PC-3 (cell line): ENCODE results near the gene TEDC1. TPM values are rescaled to one million over a fixed set of nuclear protein-coding genes. Genes with fewer than 3 reads are reported as not detected.

Source experiments
- ATAC-seq: fragments of 200-7000 bp; cut with Tn5 transposase; 2 replicates; pipeline ENCODE4 v1.9.1; 2020; ENCODE audit warnings: mild to moderate bottlenecking, moderate library complexity
- Bru-seq: library from RNA; stranded (reverse); fragments of 400-500 nt; gene quantifications from one replicate; lab custom pipeline; 2021; lab: Mats Ljungman, UMichigan
- BruChase-seq, 2 experiments: library from RNA; stranded (reverse); fragments of 400-500 nt; gene quantifications; one replicate each; lab custom pipeline; 2021; lab: Mats Ljungman, UMichigan
- BruUV-seq: library from RNA; stranded (reverse); fragments of 400-500 nt; replicated peaks from 2 replicates; lab custom pipeline; 2021; lab: Mats Ljungman, UMichigan
- CTCF ChIA-PET: fragments of 300-600 bp; sonication (Branson Sonifier 250); formaldehyde crosslinking; loops from one replicate; lab custom pipeline; 2022; ENCODE audit warnings: antibody characterized with exemption; lab: Charles Lee
- POLR2A ChIA-PET: fragments of 300-600 bp; sonication (Branson Sonifier 250); formaldehyde crosslinking; loops from one replicate; lab custom pipeline; 2022; ENCODE audit warnings: antibody characterized with exemption; ENCODE audit not compliant: unreplicated experiment; lab: Charles Lee
- DNase-seq: peaks from one replicate; pipeline ENCODE4 v3.0.0-alpha.2; 2015
- H2AFZ ChIP-seq: fragments of 300-600 bp; sonication (generic); 2 replicates; pipeline ENCODE4 v1.6.0; 2016; ENCODE audit warnings: antibody characterized with exemption, low read length
- H3F3A ChIP-seq: fragments of 300-600 bp; sonication (generic); one replicate; pipeline ENCODE4 v1.6.0; 2017; ENCODE audit warnings: antibody characterized with exemption, low read length, control low read depth, mild to moderate bottlenecking; ENCODE audit not compliant: unreplicated experiment
- H3K27ac ChIP-seq: fragments of 300-600 bp; sonication (generic); 2 replicates; pipeline ENCODE4 v1.5.1; 2016; ENCODE audit warnings: mild to moderate bottlenecking, low read length
- H3K27me3 ChIP-seq: fragments of 300-600 bp; sonication (generic); 2 replicates; pipeline ENCODE4 v1.6.1; 2016; ENCODE audit warnings: low read length, mixed read lengths
- H3K36me3 ChIP-seq: fragments of 300-600 bp; sonication (generic); 2 replicates; pipeline ENCODE4 v1.6.1; 2016; ENCODE audit warnings: low read depth, mixed run types, low read length, mixed read lengths
- H3K4me1 ChIP-seq: fragments of 300-600 bp; sonication (generic); 2 replicates; pipeline ENCODE4 v1.5.1; 2016; ENCODE audit warnings: low read length; ENCODE audit not compliant: insufficient read depth
- H3K4me2 ChIP-seq: fragments of 300-600 bp; sonication (generic); 2 replicates; pipeline ENCODE4 v1.6.0; 2016; ENCODE audit warnings: low read length
- H3K4me3 ChIP-seq: fragments of 300-600 bp; sonication (generic); 2 replicates; pipeline ENCODE4 v1.5.1; 2016; ENCODE audit warnings: mild to moderate bottlenecking, low read length, mixed read lengths
- H3K79me2 ChIP-seq: fragments of 300-600 bp; sonication (generic); 2 replicates; pipeline ENCODE4 v1.6.1; 2017; ENCODE audit warnings: low read length, mixed read lengths
- H3K9ac ChIP-seq: fragments of 300-600 bp; sonication (generic); 2 replicates; pipeline ENCODE4 v1.6.0; 2016; ENCODE audit warnings: mild to moderate bottlenecking, low read length
- H3K9me2 ChIP-seq: fragments of 300-600 bp; sonication (generic); replicated peaks from 2 replicates; pipeline ENCODE4 v1.6.1; 2016; ENCODE audit warnings: mixed run types, low read length, mixed read lengths
- H3K9me3 ChIP-seq: fragments of 300-600 bp; sonication (generic); 2 replicates; pipeline ENCODE4 v1.6.1; 2016; ENCODE audit warnings: low read length, mixed read lengths
- H4K20me1 ChIP-seq: fragments of 300-600 bp; sonication (generic); 2 replicates; pipeline ENCODE4 v1.6.1; 2016; ENCODE audit warnings: low read length, mixed read lengths
- EZH2 ChIP-seq: fragments of 300-600 bp; sonication (generic); IDR thresholded peaks from one replicate; pipeline ENCODE4 v1.6.1; 2017; ENCODE audit warnings: antibody characterized with exemption, mild to moderate bottlenecking, low read length; ENCODE audit not compliant: unreplicated experiment
- EZH2phosphoT487 ChIP-seq: fragments of 300-600 bp; sonication (generic); IDR thresholded peaks from 2 replicates; pipeline ENCODE4 v1.6.1; 2018; ENCODE audit warnings: mild to moderate bottlenecking, antibody characterized with exemption, low read length, borderline replicate concordance
- intact Hi-C: fragments of 100-400 bp; cut with micrococcal nuclease; formaldehyde crosslinking; loops from 2 replicates; pipeline ENCODE4 v1.9.0; 2023
- long read RNA-seq: library from polyadenylated mRNA; unstranded; transcript quantifications from one replicate; pipeline ENCODE4 v2.0.0, GENCODE V29; 2021; ENCODE audit not compliant: unreplicated experiment
- total RNA-seq: library from RNA; depleted of rRNA; stranded (reverse); fragments of >200 nt; gene quantifications from 2 replicates; pipeline ENCODE4 v1.2.3, GENCODE V29; 2014; rRNA removed
- TF ChIP-seq, protein P1 (sequence below): fragments of 300-600 bp; sonication (generic); conservative IDR thresholded peaks from 2 replicates; pipeline ENCODE4 v1.5.1; 2017; ENCODE audit warnings: antibody characterized with exemption, low read depth, mild to moderate bottlenecking, low read length

TEDC1 gene
- total RNA-seq (66.7 and 108 TPM in 2 replicates), Bru-seq, nascent RNA (percentile 55 among the genes with signal in this experiment), BruChase-seq, experiment 1, labeled RNA remaining after a 6-hour chase (percentile 53 among the genes with signal in this experiment), BruChase-seq, experiment 2, labeled RNA remaining after a 2-hour chase (percentile 48 among the genes with signal in this experiment)
- long read RNA-seq, full-length matches to known transcripts: 21 of 38 reads
- long read RNA-seq, partial matches to known transcripts: 5 of 38 reads
- long read RNA-seq, other reads (novel, unspliced or antisense): 12 of 38 reads

GRCh38 chr14:105490572-105491365 lies at the start of gene TEDC1:
Gene TEDC1, plus strand, starts transcription at chr14:105491246. Its CDS starts 130 bp downstream, at chr14:105491376.
- H2AFZ ChIP-seq: peak within 1 kb of the TSS; percentile 86; the same call in 1 of the 2 replicates

DNA sequence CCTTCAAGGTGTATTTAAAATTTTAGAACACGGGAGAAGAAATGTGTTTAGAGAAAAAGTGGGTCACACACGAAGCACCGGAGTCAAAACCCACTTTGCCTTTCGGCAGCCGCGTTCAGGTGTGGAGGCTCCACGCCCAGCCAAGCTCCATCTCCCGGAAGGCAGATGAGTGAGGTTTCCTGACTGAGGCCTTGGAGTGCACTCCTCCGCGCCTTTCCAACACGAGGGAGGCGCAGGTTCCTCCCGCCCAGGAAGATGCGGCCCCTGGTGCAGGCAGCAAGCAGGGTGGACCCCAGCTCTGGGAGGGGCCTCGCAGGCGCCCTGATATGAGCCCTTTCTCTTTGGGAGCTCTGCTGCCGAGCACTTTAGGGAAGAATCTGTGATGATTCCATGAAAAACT lies 48.9 kb upstream of the TEDC1 start:
- no peak overlapping the region for H3K4me3 ChIP-seq
- peaks cover 5% of the 10 kb centered on the region; the same call in 1 of the 2 replicates for H3K36me3 ChIP-seq
- ChIA-PET POLR2A (no interaction called here), CTCF (no interaction called here)
- H3F3A ChIP-seq: no peaks in the 10 kb centered on the region
- peaks cover 8% of the 10 kb centered on the region; the same call in 1 of the 2 replicates for H4K20me1 ChIP-seq
- no peak for ATAC-seq
- no peak for DNase-seq
- no peaks in the 10 kb centered on the region for H3K4me1 ChIP-seq
- H3K4me2 ChIP-seq: no peak overlapping the region
- BruUV-seq: no TSS peak
- no peaks in the 10 kb centered on the region for H3K9me3 ChIP-seq
- no peaks in the 10 kb centered on the region for H3K27me3 ChIP-seq
- no peak for TF ChIP-seq EZH2
- TF ChIP-seq, protein P1, sequence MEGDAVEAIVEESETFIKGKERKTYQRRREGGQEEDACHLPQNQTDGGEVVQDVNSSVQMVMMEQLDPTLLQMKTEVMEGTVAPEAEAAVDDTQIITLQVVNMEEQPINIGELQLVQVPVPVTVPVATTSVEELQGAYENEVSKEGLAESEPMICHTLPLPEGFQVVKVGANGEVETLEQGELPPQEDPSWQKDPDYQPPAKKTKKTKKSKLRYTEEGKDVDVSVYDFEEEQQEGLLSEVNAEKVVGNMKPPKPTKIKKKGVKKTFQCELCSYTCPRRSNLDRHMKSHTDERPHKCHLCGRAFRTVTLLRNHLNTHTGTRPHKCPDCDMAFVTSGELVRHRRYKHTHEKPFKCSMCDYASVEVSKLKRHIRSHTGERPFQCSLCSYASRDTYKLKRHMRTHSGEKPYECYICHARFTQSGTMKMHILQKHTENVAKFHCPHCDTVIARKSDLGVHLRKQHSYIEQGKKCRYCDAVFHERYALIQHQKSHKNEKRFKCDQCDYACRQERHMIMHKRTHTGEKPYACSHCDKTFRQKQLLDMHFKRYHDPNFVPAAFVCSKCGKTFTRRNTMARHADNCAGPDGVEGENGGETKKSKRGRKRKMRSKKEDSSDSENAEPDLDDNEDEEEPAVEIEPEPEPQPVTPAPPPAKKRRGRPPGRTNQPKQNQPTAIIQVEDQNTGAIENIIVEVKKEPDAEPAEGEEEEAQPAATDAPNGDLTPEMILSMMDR: no peak
- no peak for TF ChIP-seq EZH2phosphoT487
- no peaks in the 10 kb centered on the region for H3K9me2 ChIP-seq
- no peak overlapping the region for H3K9ac ChIP-seq
- peaks cover 20% of the 10 kb centered on the region for H3K79me2 ChIP-seq
- no peak overlapping the region for H2AFZ ChIP-seq
- intact Hi-C loops: no loop called here
- H3K27ac ChIP-seq: no peak overlapping the region

More at GRCh38 chr14:105490572-105491365, at the start of gene TEDC1:
- Histone ChIP-seq H3K4me3 (peak within 1 kb of the TSS; percentile 86), H3F3A (no peaks in the 10 kb centered on the region), H3K9me2 (no peaks in the 10 kb centered on the region), H3K27ac (peak within 1 kb of the TSS; percentile 80), H3K36me3 (no peaks in the 10 kb centered on the region), H3K9ac (peak within 1 kb of the TSS; percentile 93), H3K9me3 (no peaks in the 10 kb centered on the region), H3K27me3 (no peaks in the 10 kb centered on the region), H3K4me1 (peaks cover 19% of the 10 kb centered on the region), H4K20me1 (peaks cover 11% of the 10 kb centered on the region), H3K4me2 (peak within 1 kb of the TSS; percentile 99), H3K79me2 (peaks cover 13% of the 10 kb centered on the region)
- TF ChIP-seq EZH2phosphoT487: no peak
- TF ChIP-seq, protein P1: peak; percentile 53
- CTCF ChIA-PET: interaction anchor here (0.7 to 2.7 kb wide), 5 partner anchors 10 to 120 kb away, joined by 3 to 24 read pairs (median 7); no protein-coding TSS in a partner anchor
- ATAC-seq (peak; percentile 73), DNase-seq (peak; percentile 99)
- no TSS peak for BruUV-seq
- POLR2A ChIA-PET: interaction anchor here (0.5 to 1.7 kb wide), 2 partner anchors 10 to 55 kb away, joined by 3 to 18 read pairs; no protein-coding TSS in a partner anchor
- intact Hi-C loops: loop anchor here (1.0 to 2.0 kb wide), 4 partner anchors 8 to 119 kb away; no protein-coding TSS in a partner anchor
